H9 (cell line): ENCODE results near the gene ANK3. TPM values are rescaled to one million over a fixed set of nuclear protein-coding genes. Genes with fewer than 3 reads are reported as not detected.

Source experiments
- DNase-seq: peaks from one replicate; pipeline ENCODE4 v3.0.0-alpha.2; 2017
- H2AFZ ChIP-seq: one replicate; pipeline ENCODE4 v1.6.1; 2013; ENCODE audit warnings: mild to moderate bottlenecking, low read length, control low read depth, moderate library complexity
- H2AK5ac ChIP-seq: 2 replicates; pipeline ENCODE4 v1.6.1; 2013; ENCODE audit warnings: low read length, control low read depth, mixed read lengths; ENCODE audit not compliant: insufficient read length
- H2BK120ac ChIP-seq: one replicate; pipeline ENCODE4 v1.6.1; 2013; ENCODE audit warnings: low read depth, mild to moderate bottlenecking, low read length, control low read depth, inconsistent platforms; ENCODE audit not compliant: poor library complexity, severe bottlenecking
- H2BK12ac ChIP-seq: 2 replicates; pipeline ENCODE4 v1.6.1; 2013; ENCODE audit warnings: low read length, control low read depth, mixed read lengths, low read depth; ENCODE audit not compliant: insufficient read length
- H2BK15ac ChIP-seq: 2 replicates; pipeline ENCODE4 v1.6.1; 2013; ENCODE audit warnings: low read depth, low read length, control low read depth
- H2BK20ac ChIP-seq: one replicate; pipeline ENCODE4 v1.6.1; 2013; ENCODE audit warnings: low read depth, mild to moderate bottlenecking, low read length, control low read depth, inconsistent platforms; ENCODE audit not compliant: poor library complexity, severe bottlenecking
- H2BK5ac ChIP-seq: 2 replicates; pipeline ENCODE4 v1.6.1; 2013; ENCODE audit warnings: low read length, control low read depth, mixed read lengths; ENCODE audit not compliant: insufficient read length
- H3K14ac ChIP-seq: 2 replicates; pipeline ENCODE4 v1.6.1; 2013; ENCODE audit warnings: low read length, control low read depth; ENCODE audit not compliant: insufficient read depth
- H3K18ac ChIP-seq: 2 replicates; pipeline ENCODE4 v1.6.1; 2013; ENCODE audit warnings: low read depth, mild to moderate bottlenecking, mixed read lengths, low read length, control low read depth; ENCODE audit not compliant: insufficient read length
- H3K23ac ChIP-seq: 2 replicates; pipeline ENCODE4 v1.6.1; 2013; ENCODE audit warnings: low read length, control low read depth, mixed read lengths, low read depth; ENCODE audit not compliant: insufficient read length
- H3K23me2 ChIP-seq: 2 replicates; pipeline ENCODE4 v1.6.1; 2013; ENCODE audit warnings: low read depth, mild to moderate bottlenecking, mixed read lengths, low read length, control low read depth; ENCODE audit not compliant: insufficient read length, poor library complexity, severe bottlenecking
- H3K27ac ChIP-seq: 2 replicates; pipeline ENCODE4 v1.5.1; 2013; ENCODE audit warnings: low read length, control low read depth, mixed read lengths, low read depth; ENCODE audit not compliant: insufficient read length
- H3K27me3 ChIP-seq: 2 replicates; pipeline ENCODE4 v1.6.1; 2013; ENCODE audit warnings: low read length, control low read depth, inconsistent platforms; ENCODE audit not compliant: insufficient read depth
- H3K4ac ChIP-seq: 2 replicates; pipeline ENCODE4 v1.6.1; 2013; ENCODE audit warnings: low read depth, mild to moderate bottlenecking, control low read depth, inconsistent platforms, low read length, moderate library complexity
- H3K4me1 ChIP-seq: 2 replicates; pipeline ENCODE4 v1.6.1; 2013; ENCODE audit warnings: low read length, control low read depth, inconsistent platforms; ENCODE audit not compliant: insufficient read depth
- H3K4me2 ChIP-seq: 2 replicates; pipeline ENCODE4 v1.6.1; 2013; ENCODE audit warnings: low read length, control low read depth, mixed read lengths; ENCODE audit not compliant: insufficient read length, insufficient read depth
- H3K56ac ChIP-seq: 2 replicates; pipeline ENCODE4 v1.6.1; 2013; ENCODE audit warnings: low read depth, mild to moderate bottlenecking, mixed read lengths, low read length, control low read depth; ENCODE audit not compliant: insufficient read length
- H3K79me1 ChIP-seq: 2 replicates; pipeline ENCODE4 v1.6.1; 2013; ENCODE audit warnings: low read depth, mild to moderate bottlenecking, moderate library complexity, low read length, control low read depth, inconsistent platforms; ENCODE audit not compliant: insufficient read depth, poor library complexity, severe bottlenecking
- H3K79me2 ChIP-seq: 2 replicates; pipeline ENCODE4 v1.6.1; 2013; ENCODE audit warnings: low read length, control low read depth, inconsistent platforms; ENCODE audit not compliant: insufficient read depth
- H3K9ac ChIP-seq: 2 replicates; pipeline ENCODE4 v1.6.1; 2013; ENCODE audit warnings: low read length, control low read depth, mixed read lengths; ENCODE audit not compliant: insufficient read length; ENCODE audit errors: extremely low read depth
- H3K9me3 ChIP-seq: one replicate; pipeline ENCODE4 v1.6.1; 2013; ENCODE audit warnings: low read depth, low read length, inconsistent platforms; ENCODE audit not compliant: control insufficient read depth
- H3T11ph ChIP-seq: one replicate; pipeline ENCODE4 v1.6.1; 2013; ENCODE audit warnings: mild to moderate bottlenecking, low read length, control low read depth, inconsistent platforms
- H4K20me1 ChIP-seq: one replicate; pipeline ENCODE4 v1.6.1; 2013; ENCODE audit not compliant: control insufficient read depth, insufficient read length, insufficient read depth
- H4K5ac ChIP-seq: 2 replicates; pipeline ENCODE4 v1.6.1; 2013; ENCODE audit warnings: low read depth, mild to moderate bottlenecking, mixed read lengths, low read length, control low read depth; ENCODE audit not compliant: insufficient read length
- H4K8ac ChIP-seq: replicated peaks from 2 replicates; pipeline ENCODE4 v1.6.1; 2013; ENCODE audit warnings: low read length, control low read depth, mixed read lengths, low read depth; ENCODE audit not compliant: insufficient read length
- H4K91ac ChIP-seq: 2 replicates; pipeline ENCODE4 v1.6.1; 2013; ENCODE audit warnings: low read depth, mild to moderate bottlenecking, moderate library complexity, mixed read lengths, low read length, control low read depth; ENCODE audit not compliant: insufficient read length
- H3K27ac Mint-ChIP-seq, 3 experiments: 2 replicates in 2 of 3; 3 replicates in 1 of 3; pipeline ENCODE4 v1.8.0; 2020 to 2021; ENCODE audit warnings: mixed read lengths in 3 of 3, mild to moderate bottlenecking in 1 of 3, moderate library complexity in 1 of 3
- H3K27me3 Mint-ChIP-seq: 2 replicates; pipeline ENCODE4 v1.8.0; 2021; ENCODE audit warnings: low read depth, mild to moderate bottlenecking, moderate library complexity, mixed read lengths
- H3K36me3 Mint-ChIP-seq, 3 experiments: 2 replicates in 2 of 3; 3 replicates in 1 of 3; pipeline ENCODE4 v1.8.0; 2020 to 2021; ENCODE audit warnings: low read depth in 3 of 3, mixed read lengths in 3 of 3; ENCODE audit not compliant: insufficient read depth in 1 of 3
- H3K4me1 Mint-ChIP-seq, 2 experiments: 2 replicates each; pipeline ENCODE4 v1.8.0; 2020; ENCODE audit warnings: mixed read lengths in 2 of 2
- H3K4me3 Mint-ChIP-seq, 2 experiments: 2 replicates in 1 of 2; 3 replicates in 1 of 2; pipeline ENCODE4 v1.8.0; 2020 to 2021; ENCODE audit warnings: mild to moderate bottlenecking in 2 of 2, mixed read lengths in 2 of 2, moderate library complexity in 1 of 2
- H3K9me3 Mint-ChIP-seq, 2 experiments: 2 replicates in 1 of 2; 3 replicates in 1 of 2; pipeline ENCODE4 v1.8.0; 2020; ENCODE audit warnings: mild to moderate bottlenecking in 2 of 2, mixed read lengths in 2 of 2, moderate library complexity in 1 of 2
- WGBS: extraction: QIAGEN DNeasy Blood & Tissue Kit; methylation state at CpG from one replicate; pipeline ENCODE4 v1.1.7; 2013; ENCODE audit warnings: missing lambda C conversion rate, low lambda C conversion rate, mixed read lengths; ENCODE audit not compliant: insufficient read length; ENCODE audit errors: extremely low coverage; 5-methylcytosine and 5-hydroxymethylcytosine counted together
- total RNA-seq: library from RNA; stranded (reverse); gene quantifications from 2 replicates; pipeline ENCODE4 v1.2.1, GENCODE V29; 2021
- TF ChIP-seq, protein P1 (sequence below): fragments of 200-600 bp; sonication (generic); conservative IDR thresholded peaks from 3 replicates; pipeline ENCODE4 v1.8.0; 2021; ENCODE audit warnings: antibody characterized with exemption, mild to moderate bottlenecking

Gene ANK3
- total RNA-seq, 1 experiment from 2014 or later, result 59.6 TPM

DNA sequence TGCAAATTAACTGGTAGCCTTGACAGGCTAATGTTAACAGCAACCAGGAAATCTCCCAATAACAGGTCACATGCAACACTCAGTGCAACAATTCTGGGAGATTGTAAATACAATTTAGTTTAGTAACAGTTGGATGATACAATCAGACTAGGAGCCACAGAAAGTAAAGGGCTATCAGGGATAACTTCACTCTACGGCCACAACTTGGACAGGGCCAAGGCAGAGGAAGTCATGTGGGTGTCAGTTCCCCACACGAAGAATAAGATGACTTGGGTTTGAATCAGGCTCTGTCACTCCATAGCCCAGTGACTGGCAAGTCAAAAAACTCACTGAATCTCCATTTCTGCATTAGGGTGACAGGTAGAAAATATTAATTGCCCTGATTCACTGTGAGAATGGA, 266.0 kb downstream of the ANK3 start:
- Histone ChIP-seq H3K79me2 (no peaks in the 10 kb centered on the region), H4K20me1 (no peaks in the 10 kb centered on the region), H3K79me1 (no peaks in the 10 kb centered on the region), H3K4ac (no peak overlapping the region), H3T11ph (no peak overlapping the region), H2BK20ac (no peak overlapping the region), H3K18ac (no peak overlapping the region), H3K14ac (no peak overlapping the region), H2BK12ac (no peak overlapping the region), H4K91ac (no peak overlapping the region), H3K9ac (no peak overlapping the region), H3K23ac (no peak overlapping the region), H2AK5ac (no peak overlapping the region), H4K8ac (no peak overlapping the region), H3K27me3 (no peaks in the 10 kb centered on the region), H3K27ac (no peak overlapping the region), H2BK15ac (no peak overlapping the region), H2BK120ac (no peak overlapping the region), H2AFZ (no peak overlapping the region), H3K4me2 (no peak overlapping the region), H2BK5ac (no peak overlapping the region), H3K23me2 (no peaks in the 10 kb centered on the region), H3K56ac (no peak overlapping the region), H4K5ac (no peak overlapping the region), H3K4me1 (no peaks in the 10 kb centered on the region), H3K9me3 (no peaks in the 10 kb centered on the region)
- no CpG with 5 or more reads among the region's 2 CpGs for WGBS
- Mint-ChIP-seq H3K27ac (no peak overlapping the region), H3K4me3 (no peak overlapping the region), H3K4me1 (no peaks in the 10 kb centered on the region), H3K36me3 (no peaks in the 10 kb centered on the region; a peak in 2 of 7 replicates), H3K9me3 (no peaks in the 10 kb centered on the region), H3K27me3 (no peaks in the 10 kb centered on the region)
- TF ChIP-seq, protein P1, sequence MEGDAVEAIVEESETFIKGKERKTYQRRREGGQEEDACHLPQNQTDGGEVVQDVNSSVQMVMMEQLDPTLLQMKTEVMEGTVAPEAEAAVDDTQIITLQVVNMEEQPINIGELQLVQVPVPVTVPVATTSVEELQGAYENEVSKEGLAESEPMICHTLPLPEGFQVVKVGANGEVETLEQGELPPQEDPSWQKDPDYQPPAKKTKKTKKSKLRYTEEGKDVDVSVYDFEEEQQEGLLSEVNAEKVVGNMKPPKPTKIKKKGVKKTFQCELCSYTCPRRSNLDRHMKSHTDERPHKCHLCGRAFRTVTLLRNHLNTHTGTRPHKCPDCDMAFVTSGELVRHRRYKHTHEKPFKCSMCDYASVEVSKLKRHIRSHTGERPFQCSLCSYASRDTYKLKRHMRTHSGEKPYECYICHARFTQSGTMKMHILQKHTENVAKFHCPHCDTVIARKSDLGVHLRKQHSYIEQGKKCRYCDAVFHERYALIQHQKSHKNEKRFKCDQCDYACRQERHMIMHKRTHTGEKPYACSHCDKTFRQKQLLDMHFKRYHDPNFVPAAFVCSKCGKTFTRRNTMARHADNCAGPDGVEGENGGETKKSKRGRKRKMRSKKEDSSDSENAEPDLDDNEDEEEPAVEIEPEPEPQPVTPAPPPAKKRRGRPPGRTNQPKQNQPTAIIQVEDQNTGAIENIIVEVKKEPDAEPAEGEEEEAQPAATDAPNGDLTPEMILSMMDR, result no peak
- no peak for DNase-seq
